Measurements from ENCODE around the gene PCDHA8. TPM values are rescaled to one million over a fixed set of nuclear protein-coding genes. Genes with fewer than 3 reads are reported as not detected.
"Not testable (repeated sequence)": the region's sequence is repeated elsewhere in the genome, so short reads cannot be mapped to it uniquely, and the experiment has no call there.

The PCDHA8 gene
- total RNA-seq, 1 donor from 2014 or later, result 0.90 TPM

DNA sequence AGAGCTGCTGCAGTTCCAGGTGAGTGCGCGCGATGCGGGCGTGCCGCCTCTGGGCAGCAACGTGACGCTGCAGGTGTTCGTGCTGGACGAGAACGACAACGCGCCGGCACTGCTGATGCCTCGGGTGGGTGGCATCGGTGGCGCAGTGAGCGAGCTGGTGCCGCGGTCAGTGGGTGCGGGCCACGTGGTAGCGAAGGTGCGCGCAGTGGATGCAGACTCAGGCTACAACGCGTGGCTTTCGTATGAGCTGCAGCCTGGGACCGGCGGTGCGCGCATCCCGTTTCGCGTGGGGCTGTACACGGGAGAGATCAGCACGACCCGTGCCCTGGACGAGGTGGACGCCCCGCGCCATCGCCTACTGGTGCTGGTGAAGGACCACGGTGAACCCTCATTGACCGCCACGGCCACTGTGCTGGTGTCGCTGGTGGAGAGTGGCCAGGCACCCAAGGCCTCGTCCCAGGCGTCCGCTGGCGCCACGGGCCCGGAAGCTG lies 38.2 kb upstream of the PCDHA8 start:
- Histone ChIP-seq H3K27me3 (no peaks in the 10 kb centered on the region), H3K36me3 (peaks cover 13% of the 10 kb centered on the region), H3K9ac (no peak overlapping the region), H3K9me3 (ENCODE audit: low read depth) (peaks cover 9% of the 10 kb centered on the region), H3K79me2 (ENCODE audit: low read depth) (no peaks in the 10 kb centered on the region), H3K4me1 (no peaks in the 10 kb centered on the region), H3K4me2 (no peak overlapping the region), H3K27ac (no peak overlapping the region), H3F3A (ENCODE audit: low read depth) (no peaks in the 10 kb centered on the region), H2AFZ (replicated peaks) (no peak overlapping the region), H4K20me1 (ENCODE audit: low read depth) (no peaks in the 10 kb centered on the region), H3K4me3 (no peak overlapping the region)
- H3K9me3 Mint-ChIP-seq, result peaks cover 40% of the 10 kb centered on the region
- no peak for DNase-seq (ENCODE audit: low spot score)
- TF ChIP-seq, protein P1, sequence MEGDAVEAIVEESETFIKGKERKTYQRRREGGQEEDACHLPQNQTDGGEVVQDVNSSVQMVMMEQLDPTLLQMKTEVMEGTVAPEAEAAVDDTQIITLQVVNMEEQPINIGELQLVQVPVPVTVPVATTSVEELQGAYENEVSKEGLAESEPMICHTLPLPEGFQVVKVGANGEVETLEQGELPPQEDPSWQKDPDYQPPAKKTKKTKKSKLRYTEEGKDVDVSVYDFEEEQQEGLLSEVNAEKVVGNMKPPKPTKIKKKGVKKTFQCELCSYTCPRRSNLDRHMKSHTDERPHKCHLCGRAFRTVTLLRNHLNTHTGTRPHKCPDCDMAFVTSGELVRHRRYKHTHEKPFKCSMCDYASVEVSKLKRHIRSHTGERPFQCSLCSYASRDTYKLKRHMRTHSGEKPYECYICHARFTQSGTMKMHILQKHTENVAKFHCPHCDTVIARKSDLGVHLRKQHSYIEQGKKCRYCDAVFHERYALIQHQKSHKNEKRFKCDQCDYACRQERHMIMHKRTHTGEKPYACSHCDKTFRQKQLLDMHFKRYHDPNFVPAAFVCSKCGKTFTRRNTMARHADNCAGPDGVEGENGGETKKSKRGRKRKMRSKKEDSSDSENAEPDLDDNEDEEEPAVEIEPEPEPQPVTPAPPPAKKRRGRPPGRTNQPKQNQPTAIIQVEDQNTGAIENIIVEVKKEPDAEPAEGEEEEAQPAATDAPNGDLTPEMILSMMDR (IDR thresholded peaks at IDR 0.05), result no peak
- TF ChIP-seq EZH2 (IDR thresholded peaks at IDR 0.05) (no peak), EZH2phosphoT487 (IDR thresholded peaks at IDR 0.05) (no peak)
- H3K27ac Mint-ChIP-seq, result no peak overlapping the region
- peaks cover 9% of the 10 kb centered on the region for H3K4me1 Mint-ChIP-seq
- H3K27me3 Mint-ChIP-seq (ENCODE audit: insufficient read depth, low read depth), result peaks cover 2% of the 10 kb centered on the region
- no peak overlapping the region for H3K4me3 Mint-ChIP-seq
- H3K36me3 Mint-ChIP-seq, result peaks cover 25% of the 10 kb centered on the region

DNA sequence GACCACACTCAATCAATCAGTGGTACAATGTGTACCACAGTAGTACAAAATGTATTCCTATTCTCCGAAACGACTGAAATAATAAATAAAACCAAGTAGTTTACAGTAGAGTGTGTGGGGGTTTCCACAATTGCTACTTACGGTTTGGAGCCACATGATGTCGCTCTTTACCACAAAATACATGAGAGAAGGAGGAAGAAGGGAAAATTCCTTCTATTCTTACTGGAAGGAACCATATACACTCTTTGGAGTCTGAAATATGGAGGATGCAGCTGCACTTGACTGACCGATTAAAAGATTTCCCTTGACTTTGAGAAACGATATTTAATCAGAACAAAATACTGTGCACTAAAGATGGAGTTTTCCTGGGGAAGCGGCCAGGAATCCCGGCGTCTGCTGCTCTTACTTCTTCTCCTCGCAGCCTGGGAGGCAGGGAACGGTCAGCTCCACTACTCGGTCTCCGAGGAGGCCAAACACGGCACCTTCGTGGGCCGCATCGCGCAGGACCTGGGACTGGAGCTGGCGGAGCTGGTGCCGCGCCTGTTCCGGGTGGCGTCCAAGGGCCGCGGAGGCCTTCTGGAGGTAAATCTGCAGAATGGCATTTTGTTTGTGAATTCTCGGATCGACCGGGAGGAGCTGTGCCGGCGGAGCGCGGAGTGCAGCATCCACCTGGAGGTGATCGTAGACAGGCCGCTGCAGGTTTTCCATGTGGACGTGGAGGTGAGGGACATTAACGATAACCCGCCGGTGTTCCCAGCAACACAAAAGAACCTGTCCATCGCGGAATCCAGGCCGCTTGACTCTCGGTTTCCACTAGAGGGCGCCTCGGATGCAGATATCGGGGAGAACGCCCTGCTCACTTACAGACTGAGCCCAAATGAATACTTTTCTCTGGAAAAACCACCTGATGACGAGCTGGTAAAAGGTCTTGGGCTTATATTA lies 33.9 kb upstream of the PCDHA8 start, which contains the start of gene PCDHA4:
PCDHA4 (plus strand) TSS at position 235 of the 942 bp plus-strand sequence.
- TF ChIP-seq EZH2 (IDR thresholded peaks at IDR 0.05), result no peak
- TF ChIP-seq, protein P1 (IDR thresholded peaks at IDR 0.05), result peak; percentile 78
- Mint-ChIP-seq H3K4me3 (peak within 1 kb of the TSS; percentile 95), H3K9me3 (peaks cover 51% of the 10 kb centered on the region), H3K4me1 (peaks cover 13% of the 10 kb centered on the region), H3K27ac (peak within 1 kb of the TSS; percentile 98), H3K36me3 (peaks cover 34% of the 10 kb centered on the region), H3K27me3 (ENCODE audit: insufficient read depth, low read depth) (peaks cover 4% of the 10 kb centered on the region)
- peaks cover 12% of the 10 kb centered on the region for H3K4me1 ChIP-seq
- peak; percentile 84 for DNase-seq (ENCODE audit: low spot score)
- peaks cover 12% of the 10 kb centered on the region for H3K36me3 ChIP-seq
- H2AFZ ChIP-seq (replicated peaks), result peak within 1 kb of the TSS; percentile 100
- peak within 1 kb of the TSS; percentile 65 for H3K9ac ChIP-seq
- H3K4me2 ChIP-seq, result peak within 1 kb of the TSS; percentile 87
- no peaks in the 10 kb centered on the region for H3K27me3 ChIP-seq
- no peak within 1 kb of the TSS for H3K27ac ChIP-seq
- H3K4me3 ChIP-seq, result peak within 1 kb of the TSS; percentile 92
- H3K79me2 ChIP-seq (ENCODE audit: low read depth), result peaks cover 4% of the 10 kb centered on the region
- H4K20me1 ChIP-seq (ENCODE audit: low read depth), result no peaks in the 10 kb centered on the region
- no peaks in the 10 kb centered on the region for H3K9me3 ChIP-seq (ENCODE audit: low read depth)
- H3F3A ChIP-seq (ENCODE audit: low read depth), result no peaks in the 10 kb centered on the region

DNA sequence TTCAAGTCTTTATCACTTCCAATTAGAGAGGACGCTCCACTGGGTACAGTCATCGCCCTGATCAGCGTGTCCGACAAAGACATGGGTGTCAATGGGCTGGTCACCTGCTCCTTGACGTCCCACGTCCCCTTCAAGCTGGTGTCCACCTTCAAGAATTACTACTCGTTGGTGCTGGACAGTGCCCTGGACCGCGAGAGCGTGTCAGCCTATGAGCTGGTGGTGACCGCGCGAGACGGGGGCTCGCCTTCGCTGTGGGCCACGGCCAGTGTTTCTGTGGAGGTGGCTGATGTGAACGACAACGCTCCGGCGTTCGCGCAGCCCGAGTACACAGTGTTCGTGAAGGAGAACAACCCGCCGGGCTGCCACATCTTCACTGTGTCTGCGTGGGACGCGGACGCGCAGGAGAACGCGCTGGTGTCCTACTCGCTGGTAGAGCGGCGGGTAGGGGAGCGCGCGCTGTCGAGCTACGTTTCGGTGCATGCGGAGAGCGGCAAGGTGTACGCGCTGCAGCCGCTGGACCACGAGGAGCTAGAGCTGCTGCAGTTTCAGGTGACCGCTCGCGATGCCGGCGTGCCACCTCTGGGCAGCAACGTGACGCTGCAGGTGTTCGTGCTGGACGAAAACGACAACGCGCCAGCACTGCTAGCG lies 32.6 kb upstream of the PCDHA8 start:
- H3K27ac Mint-ChIP-seq, H3K4me2 ChIP-seq: not testable (repeated sequence)
- peak overlapping the region; percentile 95 for H3K4me3 Mint-ChIP-seq

More for the DNA sequence above, 32.6 kb upstream of the PCDHA8 start:
- Histone ChIP-seq H3K4me1 (peaks cover 12% of the 10 kb centered on the region), H3K36me3 (peaks cover 12% of the 10 kb centered on the region)
- not testable (repeated sequence) for H2AFZ ChIP-seq (replicated peaks); H4K20me1 ChIP-seq (ENCODE audit: low read depth); H3K27me3 ChIP-seq; H3K9me3 ChIP-seq (ENCODE audit: low read depth); DNase-seq (ENCODE audit: low spot score); H3K4me3 ChIP-seq; H3K27ac ChIP-seq; H3K27me3 Mint-ChIP-seq (ENCODE audit: insufficient read depth, low read depth); H3K79me2 ChIP-seq (ENCODE audit: low read depth); H3F3A ChIP-seq (ENCODE audit: low read depth); H3K9ac ChIP-seq
- Mint-ChIP-seq H3K4me1 (peaks cover 13% of the 10 kb centered on the region), H3K36me3 (peaks cover 40% of the 10 kb centered on the region), H3K9me3 (peaks cover 55% of the 10 kb centered on the region)
